ENCODE data around the gene CBARP. TPM values are rescaled to one million over a fixed set of nuclear protein-coding genes. Genes with fewer than 3 reads are reported as not detected.
"Not testable (repeated sequence)": the region's sequence is repeated elsewhere in the genome, so short reads cannot be mapped to it uniquely, and the experiment has no call there.

The CBARP gene
- total RNA-seq, 1 donor from 2014 or later, result 1.0 TPM

- peaks cover 36% of the 10 kb centered on the region for H3K4me1 ChIP-seq
- H3K9me3 ChIP-seq, result no peaks in the 10 kb centered on the region
- peak; percentile 68 for TF ChIP-seq CTCF (IDR thresholded peaks at IDR 0.05)
- H3K4me3 ChIP-seq, result peak overlapping the region; percentile 81
- ATAC-seq (peak; percentile 6), DNase-seq (peak; percentile 93)
- no peaks in the 10 kb centered on the region for H3K27me3 ChIP-seq
- intact Hi-C loops (cut with DNase I), result no loop called here
- peaks cover 7% of the 10 kb centered on the region for H3K36me3 ChIP-seq
- H3K27ac ChIP-seq, result peak overlapping the region; percentile 98
Measured at GRCh38 chr19:1248786-1249297, 11.0 kb upstream of the CBARP start.

GRCh38 chr19:1248139-1248785, 10.5 kb upstream of the CBARP start, which contains the start of gene MIDN:
MIDN (plus strand) TSS chr19:1248583; CDS start chr19:1250297, 1,714 bp downstream.
- intact Hi-C loops (cut with DNase I), result no loop called here
- Histone ChIP-seq H3K36me3 (peaks cover 4% of the 10 kb centered on the region), H3K4me1 (peaks cover 37% of the 10 kb centered on the region), H3K4me3 (peak within 1 kb of the TSS; percentile 81), H3K9me3 (no peaks in the 10 kb centered on the region), H3K27ac (peak within 1 kb of the TSS; percentile 98), H3K27me3 (no peaks in the 10 kb centered on the region)
- DNase-seq (peak; percentile 95), ATAC-seq (peak; percentile 30)
- TF ChIP-seq CTCF (IDR thresholded peaks at IDR 0.05), result peak; percentile 48

- H3K4me1 ChIP-seq, result peaks cover 42% of the 10 kb centered on the region
Measured at GRCh38 chr19:1247748-1248138, 9.9 kb upstream of the CBARP start.

GRCh38 chr19:1246265-1247087, 8.7 kb upstream of the CBARP start:
- H3K27me3 ChIP-seq; ATAC-seq; DNase-seq; H3K9me3 ChIP-seq; H3K4me3 ChIP-seq; H3K36me3 ChIP-seq; intact Hi-C loops (cut with DNase I): not testable (repeated sequence)
- H3K4me1 ChIP-seq, result peaks cover 49% of the 10 kb centered on the region
- H3K27ac ChIP-seq, result peak overlapping the region; percentile 98

More at GRCh38 chr19:1247748-1248138, 9.9 kb upstream of the CBARP start:
- Histone ChIP-seq H3K9me3 (no peaks in the 10 kb centered on the region), H3K27ac (peak overlapping the region; percentile 98), H3K27me3 (no peaks in the 10 kb centered on the region), H3K4me3 (peak overlapping the region; percentile 81), H3K36me3 (peaks cover 4% of the 10 kb centered on the region)
- intact Hi-C loops (cut with DNase I), result no loop called here
- no peak for TF ChIP-seq CTCF (IDR thresholded peaks at IDR 0.05)
- ATAC-seq, result no peak
- DNase-seq, result no peak

- Histone ChIP-seq H3K4me3 (peak overlapping the region; percentile 34), H3K27ac (peak overlapping the region; percentile 83), H3K36me3 (no peaks in the 10 kb centered on the region), H3K9me3 (no peaks in the 10 kb centered on the region), H3K27me3 (no peaks in the 10 kb centered on the region), H3K4me1 (peaks cover 56% of the 10 kb centered on the region)
- intact Hi-C loops (cut with DNase I), result no loop called here
- TF ChIP-seq CTCF (IDR thresholded peaks at IDR 0.05), result no peak
- peak; percentile 83 for DNase-seq
- ATAC-seq, result no peak
Measured at GRCh38 chr19:1245494-1246264, 7.9 kb upstream of the CBARP start.

Data from upper lobe of right lung (tissue), 1 donor.